Uterus (tissue), 4 donors: Measurements from ENCODE around the gene TMED3. TPM values are rescaled to one million over a fixed set of nuclear protein-coding genes. Genes with fewer than 3 reads are reported as not detected.

ENCODE experiments used
- DNase-seq, 2 donors: peaks; one replicate each; pipeline ENCODE4 v3.0.0-alpha.2; 2019 to 2020
- H3K27ac ChIP-seq, 2 donors: fragments of 200-600 bp; sonication (generic); 1 replicate in 1 of 2; 2 replicates in 1 of 2; pipeline ENCODE4 v1.5.1; 2016 to 2018
- H3K27me3 ChIP-seq, 2 donors: fragments of 200-600 bp; sonication (generic); one replicate each; pipeline ENCODE4 v1.5.1; 2018 to 2019; ENCODE audit warnings: control low read depth in 1 of 2
- H3K36me3 ChIP-seq, 2 donors: fragments of 200-600 bp; sonication (generic); one replicate each; pipeline ENCODE4 v1.5.1; 2019; ENCODE audit warnings: control low read depth in 1 of 2
- H3K4me1 ChIP-seq, 2 donors: fragments of 200-600 bp; sonication (generic); one replicate each; pipeline ENCODE4 v1.5.1; 2018 to 2019; ENCODE audit warnings: control low read depth in 1 of 2
- H3K4me3 ChIP-seq, 2 donors: fragments of 200-600 bp; sonication (generic); 1 replicate in 1 of 2; 2 replicates in 1 of 2; pipeline ENCODE4 v1.5.1; 2018 to 2019; ENCODE audit warnings: mild to moderate bottlenecking in 1 of 2
- H3K9me3 ChIP-seq, 2 donors: fragments of 200-600 bp; sonication (generic); one replicate each; pipeline ENCODE4 v1.5.1; 2019; ENCODE audit warnings: control low read depth in 1 of 2
- POLR2A ChIP-seq, 2 donors: fragments of 450-650 bp; IDR thresholded peaks; one replicate each; pipeline ENCODE4 v1.6.1; 2016; ENCODE audit warnings: antibody characterized with exemption in 2 of 2, mild to moderate bottlenecking in 1 of 2, moderate library complexity in 1 of 2
- intact Hi-C: fragments of 100-400 bp; cut with DNase I; formaldehyde crosslinking; loops from one replicate; pipeline ENCODE4 v1.15.1; 2023; ENCODE audit warnings: low total_unique reads
- total RNA-seq, 4 donors: library from RNA; depleted of rRNA in 3 of 4; stranded (reverse); fragments of >200 nt in 3 of 4; gene quantifications; one replicate each; pipeline versions ENCODE4 v1.1.0 to v1.2.4, GENCODE V29; 2014 to 2023
- TF ChIP-seq, protein P1 (sequence below), 4 experiments: fragments of 200-600 bp in 2 of 4; fragments of 450-650 bp in 2 of 4; sonication (generic) in 2 of 4; IDR thresholded peaks; one replicate each; pipeline ENCODE4 v1.5.1; 2016 to 2019; ENCODE audit warnings: antibody characterized with exemption in 4 of 4, mild to moderate bottlenecking in 2 of 4, moderate library complexity in 1 of 4
- donor health status: DM: yes; HTN: yes; CAD: no.

TMED3 gene
- total RNA-seq, 4 donors from 2014 or later = 15.3 to 57.8 (median 25.0) TPM

DNA sequence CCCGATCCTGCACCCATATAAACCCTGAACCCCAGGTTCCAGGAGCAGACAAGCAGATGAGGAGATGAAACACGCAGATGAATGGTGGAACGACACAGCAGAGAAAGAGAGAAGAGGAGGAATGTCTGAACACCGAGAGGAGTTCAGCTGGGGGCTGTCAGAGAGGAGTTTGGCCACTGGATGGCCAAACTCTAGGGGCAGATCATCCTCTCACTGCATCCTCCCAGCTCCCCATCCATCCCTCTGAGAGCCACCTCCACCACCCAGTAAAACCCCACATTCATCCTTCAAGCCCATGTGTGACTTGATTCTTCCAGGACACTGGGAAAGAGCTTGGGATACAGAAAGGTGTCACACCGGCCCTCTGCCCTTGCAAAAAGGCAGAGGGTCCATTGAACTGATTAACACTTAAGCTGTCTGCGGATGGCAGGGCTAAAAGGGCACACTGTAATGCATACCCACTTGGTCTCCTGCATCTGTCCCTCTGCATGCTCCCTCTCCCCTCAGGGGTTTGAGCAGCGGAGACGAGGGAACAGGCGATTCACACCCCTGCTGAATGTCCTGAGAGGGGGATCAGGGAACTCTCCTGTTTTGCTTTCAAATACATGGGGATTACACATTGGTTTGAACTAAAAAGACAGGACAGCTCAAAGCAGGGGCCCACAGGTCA lies 53.8 kb downstream of the TMED3 start:
- no peak for DNase-seq
- TF ChIP-seq, protein P1, sequence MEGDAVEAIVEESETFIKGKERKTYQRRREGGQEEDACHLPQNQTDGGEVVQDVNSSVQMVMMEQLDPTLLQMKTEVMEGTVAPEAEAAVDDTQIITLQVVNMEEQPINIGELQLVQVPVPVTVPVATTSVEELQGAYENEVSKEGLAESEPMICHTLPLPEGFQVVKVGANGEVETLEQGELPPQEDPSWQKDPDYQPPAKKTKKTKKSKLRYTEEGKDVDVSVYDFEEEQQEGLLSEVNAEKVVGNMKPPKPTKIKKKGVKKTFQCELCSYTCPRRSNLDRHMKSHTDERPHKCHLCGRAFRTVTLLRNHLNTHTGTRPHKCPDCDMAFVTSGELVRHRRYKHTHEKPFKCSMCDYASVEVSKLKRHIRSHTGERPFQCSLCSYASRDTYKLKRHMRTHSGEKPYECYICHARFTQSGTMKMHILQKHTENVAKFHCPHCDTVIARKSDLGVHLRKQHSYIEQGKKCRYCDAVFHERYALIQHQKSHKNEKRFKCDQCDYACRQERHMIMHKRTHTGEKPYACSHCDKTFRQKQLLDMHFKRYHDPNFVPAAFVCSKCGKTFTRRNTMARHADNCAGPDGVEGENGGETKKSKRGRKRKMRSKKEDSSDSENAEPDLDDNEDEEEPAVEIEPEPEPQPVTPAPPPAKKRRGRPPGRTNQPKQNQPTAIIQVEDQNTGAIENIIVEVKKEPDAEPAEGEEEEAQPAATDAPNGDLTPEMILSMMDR (IDR thresholded peaks at IDR 0.05) = no peak
- TF ChIP-seq POLR2A (IDR thresholded peaks at IDR 0.05) = no peak
- no peak overlapping the region for H3K4me3 ChIP-seq
- H3K9me3 ChIP-seq = no peaks in the 10 kb centered on the region
- no peak overlapping the region for H3K27ac ChIP-seq
- H3K27me3 ChIP-seq = no peaks in the 10 kb centered on the region
- intact Hi-C loops = no loop called here
- H3K4me1 ChIP-seq = no peaks in the 10 kb centered on the region
- no peaks in the 10 kb centered on the region for H3K36me3 ChIP-seq

DNA sequence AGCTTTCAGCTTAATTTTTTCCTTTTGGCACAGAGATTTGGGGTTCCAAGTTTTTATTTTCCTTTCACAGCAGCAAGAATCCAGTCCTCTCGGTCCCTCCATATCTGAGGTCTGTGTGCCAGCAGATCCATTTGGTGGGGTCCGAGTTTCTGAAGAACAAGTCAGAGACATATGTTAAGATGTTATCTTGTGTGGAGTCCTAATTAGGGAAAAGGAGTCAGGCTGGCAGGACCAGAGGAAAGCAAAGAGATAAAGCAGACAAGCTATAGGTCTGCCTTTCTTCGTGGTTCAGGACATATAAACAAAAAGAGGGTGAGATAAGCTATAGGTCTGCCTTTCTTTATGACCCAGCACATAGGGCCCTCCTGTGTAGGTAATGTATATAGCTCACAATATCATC lies 54.9 kb downstream of the TMED3 start:
- DNase-seq = no peak
- no peaks in the 10 kb centered on the region for H3K4me1 ChIP-seq
- no peak overlapping the region for H3K4me3 ChIP-seq
- H3K27me3 ChIP-seq = no peaks in the 10 kb centered on the region
- H3K9me3 ChIP-seq = no peaks in the 10 kb centered on the region
- H3K27ac ChIP-seq = no peak overlapping the region
- intact Hi-C loops = no loop called here
- H3K36me3 ChIP-seq = no peaks in the 10 kb centered on the region
- TF ChIP-seq POLR2A (IDR thresholded peaks at IDR 0.05) = no peak
- TF ChIP-seq, protein P1 (IDR thresholded peaks at IDR 0.05) = no peak

DNA sequence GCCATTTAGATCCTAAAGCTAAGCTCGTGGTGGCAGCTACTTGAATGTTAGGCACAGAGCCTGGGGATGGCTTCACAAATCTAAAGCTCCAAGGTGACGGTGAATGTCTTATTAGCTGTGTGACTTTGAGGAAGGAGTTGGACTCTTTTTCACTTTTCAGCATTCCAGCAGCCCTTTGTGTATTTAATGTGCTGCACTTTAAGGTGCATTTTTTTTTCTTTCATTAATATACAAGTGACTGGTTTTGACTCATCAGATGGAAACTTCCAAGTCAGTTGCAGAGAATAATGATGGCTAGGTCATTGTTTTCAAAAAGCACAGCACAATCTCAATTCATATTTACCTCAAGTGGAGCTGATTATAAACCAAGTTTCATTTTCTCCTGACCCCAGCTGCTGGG lies 55.8 kb downstream of the TMED3 start:
- Histone ChIP-seq H3K4me1 (no peaks in the 10 kb centered on the region), H3K36me3 (no peaks in the 10 kb centered on the region), H3K27me3 (no peaks in the 10 kb centered on the region), H3K4me3 (no peak overlapping the region), H3K9me3 (no peaks in the 10 kb centered on the region), H3K27ac (no peak overlapping the region)
- no peak for DNase-seq
- intact Hi-C loops = no loop called here
- TF ChIP-seq, protein P1 (IDR thresholded peaks at IDR 0.05) = no peak
- TF ChIP-seq POLR2A (IDR thresholded peaks at IDR 0.05) = no peak

DNA sequence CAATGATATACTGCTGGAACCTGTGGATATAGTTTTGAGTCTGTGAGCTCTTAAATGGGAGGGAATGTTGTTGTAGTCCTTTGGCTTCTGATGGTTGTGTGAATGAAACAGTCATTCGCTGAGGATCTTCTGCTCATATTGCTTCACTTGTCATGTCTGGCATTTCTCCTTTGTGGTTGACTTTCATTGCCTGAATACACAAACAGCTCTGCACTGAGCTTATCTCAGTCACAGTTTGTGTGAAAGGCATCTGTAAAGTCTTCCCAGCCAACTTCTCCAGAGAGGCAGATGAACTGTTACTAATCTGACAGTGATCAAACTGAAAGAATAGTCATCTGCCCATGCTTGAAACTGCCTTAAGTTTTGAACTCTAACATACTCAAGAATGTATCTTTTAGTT lies 59.8 kb downstream of the TMED3 start:
- Histone ChIP-seq H3K27ac (no peak overlapping the region), H3K27me3 (no peaks in the 10 kb centered on the region), H3K4me3 (no peak overlapping the region), H3K36me3 (no peaks in the 10 kb centered on the region), H3K4me1 (no peaks in the 10 kb centered on the region), H3K9me3 (no peaks in the 10 kb centered on the region)
- no peak for DNase-seq
- intact Hi-C loops = no loop called here
- no peak for TF ChIP-seq POLR2A (IDR thresholded peaks at IDR 0.05)

DNA sequence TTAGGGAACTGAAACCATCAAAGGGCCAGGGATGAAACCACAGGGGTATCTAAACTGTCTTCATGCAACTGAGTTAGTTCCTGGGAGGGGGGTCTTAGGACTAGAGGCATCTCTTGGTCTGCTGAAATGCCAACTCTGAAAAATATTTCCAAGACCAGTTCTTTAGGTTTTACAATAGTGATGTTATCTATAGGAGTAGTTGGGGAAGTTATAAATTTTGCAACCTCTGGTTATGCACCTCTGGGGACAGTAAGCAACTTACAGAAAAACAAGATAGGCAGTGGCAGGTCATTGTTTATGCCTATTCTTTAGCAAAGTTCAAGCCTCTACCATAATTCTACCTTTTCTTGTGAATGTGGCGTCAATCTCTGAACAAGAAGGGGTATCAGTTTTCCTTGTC lies 60.7 kb downstream of the TMED3 start:
- TF ChIP-seq POLR2A (IDR thresholded peaks at IDR 0.05) = no peak
- TF ChIP-seq, protein P1 (IDR thresholded peaks at IDR 0.05) = no peak
- H3K36me3 ChIP-seq = no peaks in the 10 kb centered on the region
- intact Hi-C loops = no loop called here
- no peak overlapping the region for H3K4me3 ChIP-seq
- no peak for DNase-seq
- H3K4me1 ChIP-seq = no peaks in the 10 kb centered on the region
- H3K9me3 ChIP-seq = no peaks in the 10 kb centered on the region
- no peaks in the 10 kb centered on the region for H3K27me3 ChIP-seq
- H3K27ac ChIP-seq = no peak overlapping the region

DNA sequence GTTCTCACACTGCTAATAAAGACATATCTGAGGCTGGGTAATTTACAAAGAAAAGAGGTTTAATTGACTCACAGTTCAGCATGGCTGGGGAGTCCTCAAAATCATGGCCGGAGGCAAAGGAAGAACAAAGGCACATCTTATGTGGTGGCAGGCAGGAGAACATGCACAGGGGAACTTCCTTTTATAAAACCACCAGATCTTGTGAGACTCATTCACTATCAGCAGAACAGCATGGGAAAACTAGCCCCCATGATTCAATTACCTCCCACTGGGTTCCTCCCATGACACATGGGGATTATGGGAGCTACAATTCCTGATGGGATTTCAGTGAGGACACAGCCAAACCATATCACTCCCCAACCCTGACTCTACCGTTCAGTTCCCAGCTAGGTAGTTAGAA lies 61.5 kb downstream of the TMED3 start:
- intact Hi-C loops = no loop called here
- no peaks in the 10 kb centered on the region for H3K4me1 ChIP-seq
- H3K27me3 ChIP-seq = no peaks in the 10 kb centered on the region
- H3K4me3 ChIP-seq = no peak overlapping the region
- no peaks in the 10 kb centered on the region for H3K36me3 ChIP-seq
- no peak for TF ChIP-seq POLR2A (IDR thresholded peaks at IDR 0.05)
- no peak for DNase-seq
- no peak overlapping the region for H3K27ac ChIP-seq
- H3K9me3 ChIP-seq = no peaks in the 10 kb centered on the region

Other genes starting within 250 kb of the TMED3 start
- 1 to 10 TPM in 2 of 4 donors, under 1 TPM in 1, not detected in 1; 0.21 to 3.4 (median 1.8) TPM for gene RASGRF1, start 220.3 kb upstream of the TMED3 start, total RNA-seq
- not detected for gene ANKRD34C, start 28.4 kb upstream of the TMED3 start, total RNA-seq
- 1 to 10 TPM in 2 of 4 donors, under 1 TPM in 1, not detected in 1; 0.43 to 2.9 (median 1.5) TPM for gene MINAR1, start 121.2 kb downstream of the TMED3 start, total RNA-seq